ENCODE measurements around the gene TRIM14.

TRIM14 gene

GRCh38 chr9:98140503-98140902 lies 21.5 kb upstream of the TRIM14 start:
- H3K9me3 Mint-ChIP-seq, result no peaks in the 10 kb centered on the region
- H3K27me3 Mint-ChIP-seq (ENCODE audit: low read depth), result peaks cover 9% of the 10 kb centered on the region
- TF ChIP-seq CTCF (IDR thresholded peaks at IDR 0.05; ENCODE audit: unreplicated experiment in 3 of 3), result no peak
- H3K4me1 Mint-ChIP-seq, result no peaks in the 10 kb centered on the region
- H3K36me3 Mint-ChIP-seq (ENCODE audit: low read depth), result no peaks in the 10 kb centered on the region
- no peak overlapping the region for H3K4me3 Mint-ChIP-seq
- no peak overlapping the region for H3K27ac Mint-ChIP-seq

GRCh38 chr9:98136489-98136888 lies 17.5 kb upstream of the TRIM14 start:
- peaks cover 9% of the 10 kb centered on the region for H3K27me3 Mint-ChIP-seq (ENCODE audit: low read depth)

GRCh38 chr9:98135938-98136337 lies 16.9 kb upstream of the TRIM14 start:
- H3K36me3 Mint-ChIP-seq (ENCODE audit: low read depth), result no peaks in the 10 kb centered on the region
- H3K4me3 Mint-ChIP-seq, result no peak overlapping the region
- no peak overlapping the region for H3K27ac Mint-ChIP-seq
- H3K4me1 Mint-ChIP-seq, result no peaks in the 10 kb centered on the region
- no peak for TF ChIP-seq CTCF (IDR thresholded peaks at IDR 0.05; ENCODE audit: unreplicated experiment in 3 of 3)
- H3K27me3 Mint-ChIP-seq (ENCODE audit: low read depth), result peaks cover 9% of the 10 kb centered on the region
- H3K9me3 Mint-ChIP-seq, result no peaks in the 10 kb centered on the region

More at GRCh38 chr9:98136489-98136888, 17.5 kb upstream of the TRIM14 start:
- H3K4me1 Mint-ChIP-seq, result no peaks in the 10 kb centered on the region
- TF ChIP-seq CTCF (IDR thresholded peaks at IDR 0.05; ENCODE audit: unreplicated experiment in 3 of 3), result no peak
- no peak overlapping the region for H3K27ac Mint-ChIP-seq
- no peaks in the 10 kb centered on the region for H3K36me3 Mint-ChIP-seq (ENCODE audit: low read depth)
- no peak overlapping the region for H3K4me3 Mint-ChIP-seq
- no peaks in the 10 kb centered on the region for H3K9me3 Mint-ChIP-seq

GRCh38 chr9:98135558-98135934 lies 16.5 kb upstream of the TRIM14 start:
- TF ChIP-seq CTCF (IDR thresholded peaks at IDR 0.05; ENCODE audit: unreplicated experiment in 3 of 3), result no peak
- Mint-ChIP-seq H3K9me3 (no peaks in the 10 kb centered on the region), H3K4me3 (no peak overlapping the region), H3K27me3 (ENCODE audit: low read depth) (peaks cover 9% of the 10 kb centered on the region), H3K27ac (no peak overlapping the region), H3K4me1 (no peaks in the 10 kb centered on the region), H3K36me3 (ENCODE audit: low read depth) (no peaks in the 10 kb centered on the region)

GRCh38 chr9:98134702-98135557 lies 15.9 kb upstream of the TRIM14 start:
- no peak for TF ChIP-seq CTCF (IDR thresholded peaks at IDR 0.05; ENCODE audit: unreplicated experiment in 3 of 3)
- Mint-ChIP-seq H3K27ac (no peak overlapping the region), H3K27me3 (ENCODE audit: low read depth) (peaks cover 7% of the 10 kb centered on the region), H3K4me1 (no peaks in the 10 kb centered on the region), H3K4me3 (no peak overlapping the region), H3K36me3 (ENCODE audit: low read depth) (no peaks in the 10 kb centered on the region), H3K9me3 (no peaks in the 10 kb centered on the region)
